NCI-H128 (cell line): ENCODE measurements around the gene FNDC5.
"Not testable (repeated sequence)": the region's sequence is repeated elsewhere in the genome, so short reads cannot be mapped to it uniquely, and the experiment has no call there.

ENCODE experiments used
- DNase-seq: peaks from one replicate; lab custom pipeline; 2025; ENCODE audit not compliant: unreplicated experiment; lab: John Stamatoyannopoulos, UW

The FNDC5 gene

GRCh38 chr1:32870615-32871363 lies at the start of gene FNDC5:
FNDC5 (minus strand) TSS chr1:32870912.
- DNase-seq = no peak

GRCh38 chr1:32919811-32920733 lies 49.4 kb upstream of the FNDC5 start:
- DNase-seq = no peak

GRCh38 chr1:32918179-32918578 lies 47.5 kb upstream of the FNDC5 start:
- no peak for DNase-seq

GRCh38 chr1:32917521-32917920 lies 46.8 kb upstream of the FNDC5 start:
- no peak for DNase-seq

GRCh38 chr1:32915766-32916706 lies 45.3 kb upstream of the FNDC5 start:
- no peak for DNase-seq

- no peak for DNase-seq
These were observed 39.6 kb upstream of the FNDC5 start for GRCh38 chr1:32910319-32910718.

- no peak for DNase-seq
These were observed 36.7 kb upstream of the FNDC5 start for GRCh38 chr1:32907435-32907834.

GRCh38 chr1:32906654-32907053 lies 35.9 kb upstream of the FNDC5 start:
- no peak for DNase-seq

- not testable (repeated sequence) for DNase-seq
These were observed 34.9 kb upstream of the FNDC5 start for GRCh38 chr1:32905588-32905987.

GRCh38 chr1:32904797-32905196 lies 34.1 kb upstream of the FNDC5 start:
- no peak for DNase-seq

- DNase-seq = no peak
These were observed 33.5 kb upstream of the FNDC5 start for GRCh38 chr1:32903991-32904785.

- no peak for DNase-seq
These were observed 31.8 kb upstream of the FNDC5 start for GRCh38 chr1:32902535-32902920.

- no peak for DNase-seq
These were observed 31.3 kb upstream of the FNDC5 start for GRCh38 chr1:32901823-32902534.

- no peak for DNase-seq
These were observed 30.5 kb upstream of the FNDC5 start, which contains the start of gene TMEM54 for GRCh38 chr1:32900956-32901822. TMEM54 (minus strand) TSS chr1:32901389; CDS start chr1:32901238, 151 bp downstream.

- no peak for DNase-seq
These were observed 29.8 kb upstream of the FNDC5 start for GRCh38 chr1:32900371-32900955.

- DNase-seq = no peak
These were observed 29.0 kb upstream of the FNDC5 start for GRCh38 chr1:32899586-32900296.

- no peak for DNase-seq
These were observed 28.2 kb upstream of the FNDC5 start for GRCh38 chr1:32898958-32899357.

GRCh38 chr1:32898056-32898455 lies 27.3 kb upstream of the FNDC5 start:
- DNase-seq = no peak
